Peyer's patch (tissue), 4 donors: ENCODE measurements around the gene TERT.

Experiments used
- CTCF ChIP-seq, 6 experiments: fragments of 450-650 bp in 4 of 6; fragments of 200-600 bp in 2 of 6; sonication (generic) in 1 of 6; IDR thresholded peaks; one replicate each; pipeline ENCODE4 v1.5.1; 2017 to 2019; ENCODE audit warnings: antibody characterized with exemption in 6 of 6, mild to moderate bottlenecking in 3 of 6, moderate library complexity in 1 of 6
- POLR2A ChIP-seq, 2 donors: fragments of 450-650 bp; IDR thresholded peaks; one replicate each; pipeline ENCODE4 v1.5.1; 2017; ENCODE audit warnings: antibody characterized with exemption in 2 of 2, mild to moderate bottlenecking in 2 of 2, moderate library complexity in 2 of 2

DNA sequence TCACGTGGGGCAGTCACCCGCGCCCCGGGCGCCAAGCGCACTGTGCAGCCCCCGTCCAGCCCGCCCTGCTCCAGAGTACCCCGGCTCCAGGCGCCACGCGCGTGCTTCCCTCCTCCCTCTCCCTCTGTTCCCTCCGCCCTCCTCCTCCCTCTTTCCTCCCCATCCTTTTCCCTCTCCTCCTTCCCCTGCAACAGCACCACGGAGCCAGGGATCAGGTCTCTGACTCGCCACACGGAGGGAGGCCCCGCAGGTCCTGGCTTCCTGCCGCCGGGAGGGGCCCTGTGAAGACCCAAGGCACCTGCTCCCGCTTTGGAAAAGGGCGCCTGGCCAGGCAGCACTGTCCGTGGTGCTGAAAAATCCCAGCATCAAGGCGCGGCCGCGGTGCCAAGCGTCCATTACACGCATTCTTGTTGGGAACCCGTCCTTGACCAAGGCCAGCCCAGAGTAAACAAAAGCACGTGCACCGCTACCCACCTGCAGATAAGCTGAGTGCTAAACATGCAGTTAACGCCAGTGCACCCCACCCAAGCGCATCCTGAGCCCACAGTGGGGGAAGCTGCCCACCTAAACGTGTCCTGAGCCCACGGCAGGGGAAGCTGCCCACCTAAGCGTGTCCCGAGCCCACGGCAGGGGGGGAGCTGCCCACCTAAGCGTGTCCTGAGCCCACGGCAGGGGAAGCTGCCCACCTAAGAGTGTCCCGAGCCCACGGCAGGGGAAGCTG is 48.0 kb downstream of the TERT start:
- TF ChIP-seq POLR2A (IDR thresholded peaks at IDR 0.05) (no peak), CTCF (IDR thresholded peaks at IDR 0.05) (no peak)
